ENCODE results near the gene DTX3.

GRCh38 chr12:57571926-57572762, 32.5 kb upstream of the DTX3 start:
- no peak for TF ChIP-seq CTCF (IDR thresholded peaks at IDR 0.05)
- TF ChIP-seq POLR2A (IDR thresholded peaks at IDR 0.05), result no peak
- no peak for TF ChIP-seq POLR2AphosphoS5 (IDR thresholded peaks at IDR 0.05; ENCODE audit: insufficient read depth in 1 of 2, low read depth in 1 of 2)

Measured in vagina (tissue), 2 donors.